HG03045 (cell line): ENCODE measurements around the gene FOXR1.
A peak's percentile ranks its signal among the peaks of the same experiment; 100 is the strongest.
"Not testable (repeated sequence)": the region's sequence is repeated elsewhere in the genome, so short reads cannot be mapped to it uniquely, and the experiment has no call there.

Experiments
- ATAC-seq: cut with Tn5 transposase; IDR thresholded peaks from one replicate; pipeline ENCODE4 v1.9.1; 2021; ENCODE audit warnings: mild to moderate bottlenecking, moderate library complexity; ENCODE audit not compliant: unreplicated experiment

FOXR1 gene

GRCh38 chr11:118991486-118992038 is 20.0 kb downstream of the FOXR1 start:
- ATAC-seq: not testable (repeated sequence)

- peak; percentile 9 for ATAC-seq
Observed at GRCh38 chr11:118996926-118997626, 25.5 kb downstream of the FOXR1 start.

GRCh38 chr11:118997627-118998387 is 26.2 kb downstream of the FOXR1 start, which contains the start of gene CENATAC:
Gene CENATAC, plus strand, starts transcription at chr11:118998138. Its CDS starts 60 bp downstream, at chr11:118998198.
- peak; percentile 86 for ATAC-seq

- no peak for ATAC-seq
Observed at GRCh38 chr11:118998388-118998717, 26.8 kb downstream of the FOXR1 start.

GRCh38 chr11:118998822-118999221 is 27.3 kb downstream of the FOXR1 start:
- no peak for ATAC-seq

- no peak for ATAC-seq
Observed at GRCh38 chr11:119000906-119001305, 29.3 kb downstream of the FOXR1 start.

GRCh38 chr11:119006656-119007055 is 35.1 kb downstream of the FOXR1 start:
- ATAC-seq: no peak

GRCh38 chr11:119011476-119012053 is 40.0 kb downstream of the FOXR1 start:
- no peak for ATAC-seq

GRCh38 chr11:119012629-119013170 is 41.1 kb downstream of the FOXR1 start:
- ATAC-seq: no peak

GRCh38 chr11:119014209-119014924 is 42.8 kb downstream of the FOXR1 start:
- ATAC-seq: no peak

- ATAC-seq: no peak
Observed at GRCh38 chr11:119015054-119015611, 43.6 kb downstream of the FOXR1 start.

- no peak for ATAC-seq
Observed at GRCh38 chr11:119016216-119017009, 44.9 kb downstream of the FOXR1 start.

GRCh38 chr11:119017377-119017776 is 45.8 kb downstream of the FOXR1 start:
- not testable (repeated sequence) for ATAC-seq

GRCh38 chr11:119018074-119018938 is 46.7 kb downstream of the FOXR1 start, which contains the start of the genes RPS25 and TRAPPC4:
Gene RPS25, minus strand, starts transcription at chr11:119018343. Its CDS starts 59 bp downstream, at chr11:119018284.
Gene TRAPPC4, plus strand, starts transcription at chr11:119018766. Its CDS starts 30 bp downstream, at chr11:119018796.
- peak; percentile 84 for ATAC-seq

GRCh38 chr11:119019996-119020395 is 48.4 kb downstream of the FOXR1 start:
- no peak for ATAC-seq

GRCh38 chr11:119021631-119022030 is 50.1 kb downstream of the FOXR1 start:
- no peak for ATAC-seq

- no peak for ATAC-seq
Observed at GRCh38 chr11:119023741-119024140, 52.2 kb downstream of the FOXR1 start.

GRCh38 chr11:119024430-119025098 is 53.0 kb downstream of the FOXR1 start:
- ATAC-seq: no peak
